Esophagus (tissue), 2 donors: ENCODE data around the gene OPA1. TPM values are rescaled to one million over a fixed set of nuclear protein-coding genes. Genes with fewer than 3 reads are reported as not detected.

Source experiments
- H3K27ac ChIP-seq, 2 donors: one replicate each; pipeline ENCODE4 v1.5.1; 2013; ENCODE audit warnings: low read depth in 2 of 2, mild to moderate bottlenecking in 2 of 2, inconsistent platforms in 1 of 2, low read length in 1 of 2, moderate library complexity in 1 of 2
- H3K27me3 ChIP-seq, 2 donors: one replicate each; pipeline ENCODE4 v1.6.1; 2013; ENCODE audit warnings: low read length in 2 of 2, control low read depth in 1 of 2, mild to moderate bottlenecking in 1 of 2; ENCODE audit not compliant: insufficient read depth in 2 of 2, control insufficient read depth in 1 of 2
- H3K36me3 ChIP-seq, 2 donors: one replicate each; pipeline ENCODE4 v1.6.1; 2013; ENCODE audit warnings: low read length in 1 of 2; ENCODE audit not compliant: control insufficient read depth in 2 of 2, insufficient read depth in 2 of 2
- H3K4me1 ChIP-seq, 2 donors: one replicate each; pipeline ENCODE4 v1.6.1; 2013; ENCODE audit warnings: low read length in 1 of 2; ENCODE audit not compliant: control insufficient read depth in 2 of 2, insufficient read depth in 2 of 2
- H3K4me3 ChIP-seq, 2 donors: one replicate each; pipeline ENCODE4 v1.5.1; 2013; ENCODE audit warnings: low read length in 2 of 2, mild to moderate bottlenecking in 2 of 2, low read depth in 1 of 2, moderate library complexity in 1 of 2
- H3K9me3 ChIP-seq, 2 donors: one replicate each; pipeline ENCODE4 v1.6.1; 2013; ENCODE audit warnings: mild to moderate bottlenecking in 2 of 2, low read depth in 1 of 2, low read length in 1 of 2, moderate library complexity in 1 of 2; ENCODE audit not compliant: control insufficient read depth in 2 of 2, insufficient read depth in 1 of 2
- WGBS, 2 donors: extraction: QIAGEN DNeasy Blood & Tissue Kit; methylation state at CpG; one replicate each; pipeline ENCODE4 v1.1.7; 2013; 5-methylcytosine and 5-hydroxymethylcytosine counted together
- polyA plus RNA-seq, 2 donors: library from polyadenylated mRNA; stranded (reverse); fragments of 200-250 nt; gene quantifications; one replicate each; pipeline ENCODE4 v1.2.3, GENCODE V29; 2013
- donor health status: healthy with polysubstance abuse.
- donor health status: Bipolar disorder and iron deficiency.

Gene OPA1
- polyA plus RNA-seq, 2 donors: 9.2 to 20.5 TPM

- Histone ChIP-seq H3K9me3 (no peaks in the 10 kb centered on the region), H3K27ac (no peak overlapping the region), H3K4me3 (no peak overlapping the region), H3K27me3 (no peaks in the 10 kb centered on the region), H3K4me1 (no peaks in the 10 kb centered on the region), H3K36me3 (no peaks in the 10 kb centered on the region)
- 94 to 96% methylated on average over 4 of the region's 4 CpGs for WGBS, 2 donors
Observed at GRCh38 chr3:193560091-193560490, 32.9 kb upstream of the OPA1 start.

- Histone ChIP-seq H3K27me3 (no peaks in the 10 kb centered on the region), H3K4me1 (no peaks in the 10 kb centered on the region), H3K4me3 (no peak overlapping the region), H3K9me3 (no peaks in the 10 kb centered on the region), H3K27ac (no peak overlapping the region), H3K36me3 (no peaks in the 10 kb centered on the region)
- 61 to 67% methylated on average over 4 of the region's 4 CpGs for WGBS, 2 donors
Observed at GRCh38 chr3:193560870-193561269, 32.1 kb upstream of the OPA1 start.

GRCh38 chr3:193563426-193563825 lies 29.6 kb upstream of the OPA1 start:
- Histone ChIP-seq H3K9me3 (no peaks in the 10 kb centered on the region), H3K27ac (no peak overlapping the region)
- WGBS, 2 donors: 89 to 90% methylated on average over 3 of the region's 3 CpGs

GRCh38 chr3:193564012-193564411 lies 29.0 kb upstream of the OPA1 start:
- Histone ChIP-seq H3K9me3 (no peaks in the 10 kb centered on the region), H3K4me3 (no peak overlapping the region), H3K27ac (no peak overlapping the region), H3K4me1 (no peaks in the 10 kb centered on the region), H3K36me3 (no peaks in the 10 kb centered on the region), H3K27me3 (no peaks in the 10 kb centered on the region)
- 60 to 75% methylated on average over 1 of the region's 1 CpG for whole genome bisulfite sequencing, 2 donors

More at GRCh38 chr3:193563426-193563825, 29.6 kb upstream of the OPA1 start:
- Histone ChIP-seq H3K4me3 (no peak overlapping the region), H3K36me3 (no peaks in the 10 kb centered on the region), H3K27me3 (no peaks in the 10 kb centered on the region), H3K4me1 (no peaks in the 10 kb centered on the region)

GRCh38 chr3:193569119-193569518 lies 23.9 kb upstream of the OPA1 start:
- no peaks in the 10 kb centered on the region for H3K27me3 ChIP-seq
- 91 to 96% methylated on average over 2 of the region's 2 CpGs for WGBS, 2 donors
- H3K36me3 ChIP-seq: no peaks in the 10 kb centered on the region
- H3K4me1 ChIP-seq: no peaks in the 10 kb centered on the region
- H3K4me3 ChIP-seq: no peak overlapping the region
- no peaks in the 10 kb centered on the region for H3K9me3 ChIP-seq
- H3K27ac ChIP-seq: no peak overlapping the region

- WGBS, 2 donors: 8% methylated on average over 10 of the region's 10 CpGs
Observed at GRCh38 chr3:193572426-193572908, 20.5 kb upstream of the OPA1 start.

GRCh38 chr3:193573403-193574191 lies 19.4 kb upstream of the OPA1 start:
- no peaks in the 10 kb centered on the region for H3K27me3 ChIP-seq
- WGBS, 2 donors: 70 to 72% methylated on average over 4 of the region's 4 CpGs
- H3K9me3 ChIP-seq: no peaks in the 10 kb centered on the region
- no peak overlapping the region for H3K4me3 ChIP-seq
- no peaks in the 10 kb centered on the region for H3K4me1 ChIP-seq
- no peaks in the 10 kb centered on the region for H3K36me3 ChIP-seq
- H3K27ac ChIP-seq: no peak overlapping the region

More at GRCh38 chr3:193572426-193572908, 20.5 kb upstream of the OPA1 start:
- no peaks in the 10 kb centered on the region for H3K36me3 ChIP-seq
- H3K9me3 ChIP-seq: no peaks in the 10 kb centered on the region
- no peak overlapping the region for H3K4me3 ChIP-seq
- no peak overlapping the region for H3K27ac ChIP-seq
- no peaks in the 10 kb centered on the region for H3K4me1 ChIP-seq
- no peaks in the 10 kb centered on the region for H3K27me3 ChIP-seq

- H3K4me1 ChIP-seq: no peaks in the 10 kb centered on the region
- H3K9me3 ChIP-seq: no peaks in the 10 kb centered on the region
- H3K27ac ChIP-seq: no peak overlapping the region
- 35 to 38% methylated on average over 2 of the region's 2 CpGs for WGBS, 2 donors
- no peaks in the 10 kb centered on the region for H3K36me3 ChIP-seq
- H3K4me3 ChIP-seq: no peak overlapping the region
- no peaks in the 10 kb centered on the region for H3K27me3 ChIP-seq
Observed at GRCh38 chr3:193574488-193575070, 18.4 kb upstream of the OPA1 start.

- no peaks in the 10 kb centered on the region for H3K36me3 ChIP-seq
- peak overlapping the region in 1 of 2 donors; percentile 7 for H3K27ac ChIP-seq
- no peaks in the 10 kb centered on the region for H3K4me1 ChIP-seq
- H3K4me3 ChIP-seq: no peak overlapping the region
- H3K27me3 ChIP-seq: no peaks in the 10 kb centered on the region
- WGBS, 2 donors: 53 to 69% methylated on average over 9 of the region's 9 CpGs
- no peaks in the 10 kb centered on the region for H3K9me3 ChIP-seq
Observed at GRCh38 chr3:193585530-193585929, 7.5 kb upstream of the OPA1 start.

- H3K4me1 ChIP-seq: no peaks in the 10 kb centered on the region
- no peaks in the 10 kb centered on the region for H3K27me3 ChIP-seq
- no peaks in the 10 kb centered on the region for H3K9me3 ChIP-seq
- H3K27ac ChIP-seq: no peak overlapping the region
- H3K36me3 ChIP-seq: no peaks in the 10 kb centered on the region
- H3K4me3 ChIP-seq: no peak overlapping the region
Observed at GRCh38 chr3:193586526-193586925, 6.5 kb upstream of the OPA1 start.
